Activated T-cell treated with anti-CD3 and anti-CD28 coated beads, Interleukin-2, amount 50 U/mL, for 72 hours (primary cell): ENCODE results near the gene PRRG4. TPM values are rescaled to one million over a fixed set of nuclear protein-coding genes. Genes with fewer than 3 reads are reported as not detected.

Source experiments
- total RNA-seq, 2 donors: library from RNA; stranded (reverse); gene quantifications; one replicate each; pipeline ENCODE4 v1.2.3, GENCODE V29; 2022

PRRG4 gene
- total RNA-seq, 2 donors from 2014 or later = 0.29 to 0.37 TPM

Other genes with a start within 250 kb of the PRRG4 start
- gene EIF3M, start 246.1 kb upstream of the PRRG4 start, total RNA-seq = 100 to 1,000 TPM; 276 to 287 TPM
- gene CCDC73, start 35.3 kb upstream of the PRRG4 start, total RNA-seq = not detected
- 10 to 100 TPM in 1 of 2 donors, 1 to 10 TPM in 1; 9.8 to 11.1 TPM for gene QSER1, start 62.9 kb downstream of the PRRG4 start, total RNA-seq
- 1 to 10 TPM; 1.2 to 2.4 TPM for gene DEPDC7, start 186.0 kb downstream of the PRRG4 start, total RNA-seq
- 10 to 100 TPM; 12.0 to 15.7 TPM for gene TCP11L1, start 209.6 kb downstream of the PRRG4 start, total RNA-seq